Fibroblast of lung (primary cell): ENCODE data around the gene ZFP91.

ENCODE experiments used
- CTCF ChIP-seq, 2 donors: IDR thresholded peaks in 1 of 2; conservative IDR thresholded peaks in 1 of 2; 1 replicate in 1 of 2; 2 replicates in 1 of 2; pipeline ENCODE4 v1.5.1; 2011 to 2012; ENCODE audit warnings: low read length in 2 of 2, control low read depth in 1 of 2, inconsistent platforms in 1 of 2, low read depth in 1 of 2, mild to moderate bottlenecking in 1 of 2
- EZH2 ChIP-seq: IDR thresholded peaks from 2 replicates; pipeline ENCODE4 v1.5.1; 2012; ENCODE audit warnings: low read length, control low read depth, mild to moderate bottlenecking; ENCODE audit errors: missing control alignments

- no peak for TF ChIP-seq CTCF (conservative IDR thresholded peaks at IDR 0.05 in 1 of 2, IDR thresholded peaks at IDR 0.05 in 1 of 2; ENCODE audit: low read depth in 1 of 2, low read length in 2 of 2)
- TF ChIP-seq EZH2 = no peak
These were observed 18.0 kb upstream of the ZFP91 start for GRCh38 chr11:58560842-58561241.
